Measurements from ENCODE around the gene NKIRAS2. TPM values are rescaled to one million over a fixed set of nuclear protein-coding genes. Genes with fewer than 3 reads are reported as not detected.

NKIRAS2 gene
- total and polyA plus RNA-seq, 2 donors (not counting 3 experiments of a cell fraction or from before 2014, with no cell fraction given), result 57.3 to 87.6 TPM

DNA sequence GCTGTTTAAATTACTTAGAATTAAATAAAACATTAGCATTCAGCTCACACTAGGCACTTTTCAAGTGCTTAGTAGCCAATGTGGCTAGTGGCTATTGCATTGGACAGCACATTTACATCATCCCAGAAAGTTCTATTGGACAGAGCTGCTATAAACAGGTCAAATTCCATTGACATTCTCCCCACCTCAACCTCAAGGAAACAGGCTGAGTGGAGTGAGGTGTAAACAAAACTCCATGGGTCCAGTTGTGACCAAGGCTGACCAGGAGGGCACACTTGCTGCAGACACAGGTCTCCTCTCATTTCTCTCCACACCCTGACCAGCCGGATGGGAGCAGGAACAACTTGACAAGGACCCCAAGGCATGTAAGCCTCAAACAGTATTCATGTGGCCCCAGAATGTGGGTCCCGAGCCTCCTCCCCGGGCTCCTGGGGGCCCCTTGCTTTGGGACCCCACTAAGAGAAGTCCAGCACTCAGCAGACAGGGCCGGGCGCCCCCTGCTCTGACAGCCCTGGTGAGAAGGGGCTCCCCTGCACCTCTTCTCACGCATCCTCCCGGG is 30.0 kb downstream of the NKIRAS2 start:
- DNase-seq (ENCODE audit: low read depth, low spot score) (no peak), FAIRE-seq (no peak)
- H3K4me1 ChIP-seq (ENCODE audit: control insufficient read depth, extremely low read depth, insufficient read depth, low read length), result no peaks in the 10 kb centered on the region
- peak overlapping the region; percentile 14 for H2AFZ ChIP-seq (ENCODE audit: low read depth, low read length)
- CTCF ChIA-PET, result interaction anchor here (0.6 to 1.1 kb wide), 7 partner anchors 8 to 83 kb away, joined by 3 to 8 read pairs (median 3); partner anchors contain the start of gene CNP
- dilution Hi-C loops (cut with MboI; ENCODE audit: extremely low pct_ligation_motif_present, low sequenced_read_pairs), result no loop called here
- intact Hi-C loops (cut with micrococcal nuclease), result no loop called here
- H3K4me2 ChIP-seq (ENCODE audit: insufficient read depth, low read length), result no peak overlapping the region
- BruUV-seq (replicated peaks), result no TSS peak
- H3K79me2 ChIP-seq (ENCODE audit: control insufficient read depth, insufficient read depth, low read length), result no peaks in the 10 kb centered on the region
- H3K27ac ChIP-seq (ENCODE audit: insufficient read depth, low read depth, low read length), result no peak overlapping the region
- no peaks in the 10 kb centered on the region for H3K9me3 ChIP-seq (replicated peaks; ENCODE audit: control insufficient read depth, insufficient read depth, low read length)
- H4K20me1 ChIP-seq (replicated peaks; ENCODE audit: control insufficient read depth, extremely low read depth, insufficient read depth, low read length), result no peaks in the 10 kb centered on the region
- H3K36me3 ChIP-seq (ENCODE audit: control insufficient read depth in 2 of 2, extremely low read depth in 1 of 2, insufficient read depth in 2 of 2, low read length in 2 of 2), result no peaks in the 10 kb centered on the region
- H3K27me3 ChIP-seq (ENCODE audit: control insufficient read depth in 2 of 2, insufficient read depth in 2 of 2, low read length in 2 of 2), result peaks cover 23 to 33% of the 10 kb centered on the region in 2 experiments
- H3K9me1 ChIP-seq (replicated peaks; ENCODE audit: control insufficient read depth, extremely low read depth, insufficient read depth, low read length), result no peaks in the 10 kb centered on the region
- TF ChIP-seq MYC (IDR thresholded peaks at IDR 0.05; ENCODE audit: low read depth, low read length), result no peak
- TF ChIP-seq EZH2 (IDR thresholded peaks at IDR 0.05; ENCODE audit: borderline replicate concordance, low read depth, low read length, severe bottlenecking), result no peak
- TF ChIP-seq JUN (IDR thresholded peaks at IDR 0.05; ENCODE audit: borderline replicate concordance, insufficient read depth, insufficient read length, low read depth), result no peak
- no peak for TF ChIP-seq FOS (IDR thresholded peaks at IDR 0.05; ENCODE audit: borderline replicate concordance, insufficient read depth, low read length)
- TF ChIP-seq POLR2A (IDR thresholded peaks at IDR 0.05; ENCODE audit: low read depth, low read length), result no peak
- TF ChIP-seq, protein P1, sequence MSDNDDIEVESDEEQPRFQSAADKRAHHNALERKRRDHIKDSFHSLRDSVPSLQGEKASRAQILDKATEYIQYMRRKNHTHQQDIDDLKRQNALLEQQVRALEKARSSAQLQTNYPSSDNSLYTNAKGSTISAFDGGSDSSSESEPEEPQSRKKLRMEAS (IDR thresholded peaks at IDR 0.05; ENCODE audit: insufficient read depth, insufficient read length), result no peak
- no peak for TF ChIP-seq POLR2AphosphoS5 (IDR thresholded peaks at IDR 0.05; ENCODE audit: insufficient read depth, low read depth, low read length)
- TF ChIP-seq, protein P2, sequence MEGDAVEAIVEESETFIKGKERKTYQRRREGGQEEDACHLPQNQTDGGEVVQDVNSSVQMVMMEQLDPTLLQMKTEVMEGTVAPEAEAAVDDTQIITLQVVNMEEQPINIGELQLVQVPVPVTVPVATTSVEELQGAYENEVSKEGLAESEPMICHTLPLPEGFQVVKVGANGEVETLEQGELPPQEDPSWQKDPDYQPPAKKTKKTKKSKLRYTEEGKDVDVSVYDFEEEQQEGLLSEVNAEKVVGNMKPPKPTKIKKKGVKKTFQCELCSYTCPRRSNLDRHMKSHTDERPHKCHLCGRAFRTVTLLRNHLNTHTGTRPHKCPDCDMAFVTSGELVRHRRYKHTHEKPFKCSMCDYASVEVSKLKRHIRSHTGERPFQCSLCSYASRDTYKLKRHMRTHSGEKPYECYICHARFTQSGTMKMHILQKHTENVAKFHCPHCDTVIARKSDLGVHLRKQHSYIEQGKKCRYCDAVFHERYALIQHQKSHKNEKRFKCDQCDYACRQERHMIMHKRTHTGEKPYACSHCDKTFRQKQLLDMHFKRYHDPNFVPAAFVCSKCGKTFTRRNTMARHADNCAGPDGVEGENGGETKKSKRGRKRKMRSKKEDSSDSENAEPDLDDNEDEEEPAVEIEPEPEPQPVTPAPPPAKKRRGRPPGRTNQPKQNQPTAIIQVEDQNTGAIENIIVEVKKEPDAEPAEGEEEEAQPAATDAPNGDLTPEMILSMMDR (IDR thresholded peaks at IDR 0.05; ENCODE audit: extremely low read depth in 1 of 2, insufficient read depth in 1 of 2, low read depth in 1 of 2, low read length in 2 of 2), result no peak
- no peak for TF ChIP-seq GATA2 (IDR thresholded peaks at IDR 0.05; ENCODE audit: insufficient read depth, insufficient read length, low read depth, low read length)
- POLR2A ChIA-PET, result no interaction called here
- H3K9ac ChIP-seq (replicated peaks; ENCODE audit: extremely low read depth, insufficient read depth, low read length), result no peak overlapping the region
- H3K4me3 ChIP-seq (replicated peaks in 1 of 3; ENCODE audit: insufficient read depth in 1 of 3, low read depth in 1 of 3, low read length in 3 of 3), result peak overlapping the region in 2 of 3 experiments; percentile 39 to 49
